ENCODE measurements around the gene NDUFC2.

GRCh38 chr11:78025378-78025777 lies 54.3 kb downstream of the NDUFC2 start:
- TF ChIP-seq, protein P1, sequence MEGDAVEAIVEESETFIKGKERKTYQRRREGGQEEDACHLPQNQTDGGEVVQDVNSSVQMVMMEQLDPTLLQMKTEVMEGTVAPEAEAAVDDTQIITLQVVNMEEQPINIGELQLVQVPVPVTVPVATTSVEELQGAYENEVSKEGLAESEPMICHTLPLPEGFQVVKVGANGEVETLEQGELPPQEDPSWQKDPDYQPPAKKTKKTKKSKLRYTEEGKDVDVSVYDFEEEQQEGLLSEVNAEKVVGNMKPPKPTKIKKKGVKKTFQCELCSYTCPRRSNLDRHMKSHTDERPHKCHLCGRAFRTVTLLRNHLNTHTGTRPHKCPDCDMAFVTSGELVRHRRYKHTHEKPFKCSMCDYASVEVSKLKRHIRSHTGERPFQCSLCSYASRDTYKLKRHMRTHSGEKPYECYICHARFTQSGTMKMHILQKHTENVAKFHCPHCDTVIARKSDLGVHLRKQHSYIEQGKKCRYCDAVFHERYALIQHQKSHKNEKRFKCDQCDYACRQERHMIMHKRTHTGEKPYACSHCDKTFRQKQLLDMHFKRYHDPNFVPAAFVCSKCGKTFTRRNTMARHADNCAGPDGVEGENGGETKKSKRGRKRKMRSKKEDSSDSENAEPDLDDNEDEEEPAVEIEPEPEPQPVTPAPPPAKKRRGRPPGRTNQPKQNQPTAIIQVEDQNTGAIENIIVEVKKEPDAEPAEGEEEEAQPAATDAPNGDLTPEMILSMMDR (IDR thresholded peaks at IDR 0.05): no peak
- no peak for TF ChIP-seq EP300 (IDR thresholded peaks at IDR 0.05)

Data from stomach (tissue), 4 donors.